Activated T-helper 17 cell treated with anti-CD3 and anti-CD28 coated beads, Interleukin-2, amount 50 U/mL, for 72 hours (primary cell): Measurements from ENCODE around the gene RFC1. TPM values are rescaled to one million over a fixed set of nuclear protein-coding genes. Genes with fewer than 3 reads are reported as not detected.
"Not testable (repeated sequence)": the region's sequence is repeated elsewhere in the genome, so short reads cannot be mapped to it uniquely, and the experiment has no call there.

ENCODE experiments used
- ATAC-seq: fragments of 150-1000 bp; cut with Tn5 transposase; replicated peaks from 2 replicates; pipeline ENCODE4 v1.10.0; 2021; ENCODE audit warnings: mild to moderate bottlenecking, moderate library complexity
- H3K27ac Mint-ChIP-seq: one replicate; pipeline ENCODE4 v1.8.0; 2022; ENCODE audit warnings: mixed read lengths
- H3K27me3 Mint-ChIP-seq: one replicate; pipeline ENCODE4 v1.8.0; 2022; ENCODE audit warnings: mixed read lengths
- H3K36me3 Mint-ChIP-seq: one replicate; pipeline ENCODE4 v1.8.0; 2022; ENCODE audit warnings: low read depth, mild to moderate bottlenecking, mixed read lengths
- H3K4me1 Mint-ChIP-seq: one replicate; pipeline ENCODE4 v1.8.0; 2022; ENCODE audit warnings: mixed read lengths
- H3K4me3 Mint-ChIP-seq: one replicate; pipeline ENCODE4 v1.8.0; 2022; ENCODE audit warnings: mild to moderate bottlenecking, mixed read lengths
- H3K9me3 Mint-ChIP-seq: one replicate; pipeline ENCODE4 v1.8.0; 2022; ENCODE audit warnings: mixed read lengths
- total RNA-seq, 2 donors: library from RNA; stranded (reverse); gene quantifications; one replicate each; pipeline ENCODE4 v1.2.3, GENCODE V29; 2022

Gene RFC1
- 10 to 100 TPM; 79.0 to 86.3 TPM for total RNA-seq

- peak within 1 kb of the TSS; percentile 97 for H3K4me3 Mint-ChIP-seq
- H3K36me3 Mint-ChIP-seq, result peaks cover 48% of the 10 kb centered on the region
- no peaks in the 10 kb centered on the region for H3K9me3 Mint-ChIP-seq
- H3K4me1 Mint-ChIP-seq, result peaks cover 21% of the 10 kb centered on the region
- peak; percentile 91 for ATAC-seq
- H3K27ac Mint-ChIP-seq, result peak within 1 kb of the TSS; percentile 96
- no peaks in the 10 kb centered on the region for H3K27me3 Mint-ChIP-seq
These were observed at the start of gene RFC1 for GRCh38 chr4:39365830-39366771. RFC1 (minus strand) TSS chr4:39366362; CDS start chr4:39366241, 121 bp downstream.

GRCh38 chr4:39415678-39416283 is 49.6 kb upstream of the RFC1 start:
- H3K36me3 Mint-ChIP-seq, result no peaks in the 10 kb centered on the region

GRCh38 chr4:39411561-39411960 is 45.4 kb upstream of the RFC1 start:
- H3K4me3 Mint-ChIP-seq, H3K27me3 Mint-ChIP-seq, ATAC-seq: not testable (repeated sequence)

More at GRCh38 chr4:39415678-39416283, 49.6 kb upstream of the RFC1 start:
- H3K27ac Mint-ChIP-seq, result no peak overlapping the region
- no peaks in the 10 kb centered on the region for H3K27me3 Mint-ChIP-seq
- no peak for ATAC-seq
- no peak overlapping the region for H3K4me3 Mint-ChIP-seq
- H3K9me3 Mint-ChIP-seq, result no peaks in the 10 kb centered on the region
- H3K4me1 Mint-ChIP-seq, result no peaks in the 10 kb centered on the region

GRCh38 chr4:39410415-39410814 is 44.3 kb upstream of the RFC1 start:
- Mint-ChIP-seq H3K36me3 (no peaks in the 10 kb centered on the region), H3K27me3 (no peaks in the 10 kb centered on the region), H3K4me1 (no peaks in the 10 kb centered on the region), H3K27ac (no peak overlapping the region), H3K4me3 (no peak overlapping the region), H3K9me3 (no peaks in the 10 kb centered on the region)
- no peak for ATAC-seq

More at GRCh38 chr4:39411561-39411960, 45.4 kb upstream of the RFC1 start:
- not testable (repeated sequence) for H3K9me3 Mint-ChIP-seq, H3K36me3 Mint-ChIP-seq, H3K27ac Mint-ChIP-seq, H3K4me1 Mint-ChIP-seq

GRCh38 chr4:39407584-39407885 is 41.4 kb upstream of the RFC1 start:
- no peaks in the 10 kb centered on the region for H3K4me1 Mint-ChIP-seq
- H3K4me3 Mint-ChIP-seq, result no peak overlapping the region
- H3K9me3 Mint-ChIP-seq, result no peaks in the 10 kb centered on the region
- H3K36me3 Mint-ChIP-seq, result no peaks in the 10 kb centered on the region
- H3K27me3 Mint-ChIP-seq, result no peaks in the 10 kb centered on the region
- ATAC-seq, result no peak
- H3K27ac Mint-ChIP-seq, result no peak overlapping the region

- Mint-ChIP-seq H3K36me3 (no peaks in the 10 kb centered on the region), H3K4me3 (no peak within 1 kb of the TSS), H3K9me3 (no peaks in the 10 kb centered on the region), H3K27me3 (no peaks in the 10 kb centered on the region), H3K27ac (no peak within 1 kb of the TSS), H3K4me1 (no peaks in the 10 kb centered on the region)
- no peak for ATAC-seq
These were observed 40.8 kb upstream of the RFC1 start, which contains the start of gene KLB for GRCh38 chr4:39406763-39407583. KLB (plus strand) TSS chr4:39406930; CDS start chr4:39406950, 20 bp downstream.

- not testable (repeated sequence) for H3K4me1 Mint-ChIP-seq, H3K27ac Mint-ChIP-seq, H3K4me3 Mint-ChIP-seq, H3K36me3 Mint-ChIP-seq, ATAC-seq, H3K9me3 Mint-ChIP-seq, H3K27me3 Mint-ChIP-seq
These were observed 35.5 kb upstream of the RFC1 start for GRCh38 chr4:39401640-39402039.

- no peak for ATAC-seq
- H3K9me3 Mint-ChIP-seq, result no peaks in the 10 kb centered on the region
- no peak overlapping the region for H3K27ac Mint-ChIP-seq
- H3K36me3 Mint-ChIP-seq, result no peaks in the 10 kb centered on the region
- no peaks in the 10 kb centered on the region for H3K4me1 Mint-ChIP-seq
- no peak overlapping the region for H3K4me3 Mint-ChIP-seq
- H3K27me3 Mint-ChIP-seq, result no peaks in the 10 kb centered on the region
These were observed 28.5 kb upstream of the RFC1 start for GRCh38 chr4:39394706-39395105.

- H3K9me3 Mint-ChIP-seq, result no peaks in the 10 kb centered on the region
- no peaks in the 10 kb centered on the region for H3K4me1 Mint-ChIP-seq
- H3K4me3 Mint-ChIP-seq, result no peak overlapping the region
- no peaks in the 10 kb centered on the region for H3K27me3 Mint-ChIP-seq
- no peaks in the 10 kb centered on the region for H3K36me3 Mint-ChIP-seq
- no peak for ATAC-seq
- no peak overlapping the region for H3K27ac Mint-ChIP-seq
These were observed 24.4 kb upstream of the RFC1 start for GRCh38 chr4:39390603-39391002.

- H3K27ac Mint-ChIP-seq, result no peak overlapping the region
These were observed 18.4 kb upstream of the RFC1 start for GRCh38 chr4:39384563-39384962.

GRCh38 chr4:39383690-39384089 is 17.5 kb upstream of the RFC1 start:
- Mint-ChIP-seq H3K27ac (no peak overlapping the region), H3K36me3 (no peaks in the 10 kb centered on the region), H3K9me3 (peaks cover 11% of the 10 kb centered on the region), H3K4me3 (no peak overlapping the region), H3K27me3 (peaks cover 27% of the 10 kb centered on the region), H3K4me1 (no peaks in the 10 kb centered on the region)
- no peak for ATAC-seq

More at GRCh38 chr4:39384563-39384962, 18.4 kb upstream of the RFC1 start:
- H3K4me3 Mint-ChIP-seq, result no peak overlapping the region
- peaks cover 27% of the 10 kb centered on the region for H3K27me3 Mint-ChIP-seq
- peaks cover 9% of the 10 kb centered on the region for H3K9me3 Mint-ChIP-seq
- ATAC-seq, result no peak
- H3K4me1 Mint-ChIP-seq, result no peaks in the 10 kb centered on the region
- H3K36me3 Mint-ChIP-seq, result no peaks in the 10 kb centered on the region

- Mint-ChIP-seq H3K4me3 (no peak overlapping the region), H3K9me3 (peaks cover 11% of the 10 kb centered on the region), H3K4me1 (no peaks in the 10 kb centered on the region), H3K36me3 (no peaks in the 10 kb centered on the region), H3K27ac (no peak overlapping the region), H3K27me3 (peaks cover 10% of the 10 kb centered on the region)
- no peak for ATAC-seq
These were observed 9.3 kb upstream of the RFC1 start for GRCh38 chr4:39375478-39375877.

GRCh38 chr4:39371209-39371608 is 5.0 kb upstream of the RFC1 start:
- H3K9me3 Mint-ChIP-seq, H3K4me3 Mint-ChIP-seq, H3K27me3 Mint-ChIP-seq, H3K4me1 Mint-ChIP-seq, H3K27ac Mint-ChIP-seq, H3K36me3 Mint-ChIP-seq, ATAC-seq: not testable (repeated sequence)

GRCh38 chr4:39369301-39369700 is 3.1 kb upstream of the RFC1 start:
- no peak overlapping the region for H3K4me3 Mint-ChIP-seq
- H3K9me3 Mint-ChIP-seq, result no peaks in the 10 kb centered on the region
- H3K4me1 Mint-ChIP-seq, result peaks cover 6% of the 10 kb centered on the region
- H3K36me3 Mint-ChIP-seq, result peaks cover 20% of the 10 kb centered on the region
- H3K27ac Mint-ChIP-seq, result no peak overlapping the region
- ATAC-seq, result no peak
- H3K27me3 Mint-ChIP-seq, result no peaks in the 10 kb centered on the region
